GM23338 (cell line): ENCODE measurements around the gene PARVA. TPM values are rescaled to one million over a fixed set of nuclear protein-coding genes. Genes with fewer than 3 reads are reported as not detected.

ENCODE experiments used
- ATAC-seq: fragments of 200-7000 bp; cut with Tn5 transposase; 3 replicates; pipeline ENCODE4 v1.9.1; 2020
- DNase-seq: peaks from one replicate; pipeline ENCODE4 v3.0.0-alpha.2; 2015; ENCODE audit warnings: low spot score
- H2AFZ ChIP-seq: fragments of 200-600 bp; sonication (generic); 2 replicates; pipeline ENCODE4 v1.8.0; 2016; ENCODE audit warnings: antibody characterized with exemption, mild to moderate bottlenecking, moderate library complexity
- H3F3A ChIP-seq: fragments of 200-600 bp; sonication (generic); replicated peaks from 2 replicates; pipeline ENCODE4 v1.8.0; 2017; ENCODE audit warnings: antibody characterized with exemption, mixed run types, low read depth
- H3K27ac ChIP-seq: fragments of 200-600 bp; sonication (generic); 2 replicates; pipeline ENCODE4 v1.6.1; 2016; ENCODE audit warnings: low read depth
- H3K27me3 ChIP-seq: fragments of 200-600 bp; sonication (generic); 2 replicates; pipeline ENCODE4 v1.8.0; 2016; ENCODE audit warnings: mild to moderate bottlenecking, mixed run types, moderate library complexity; ENCODE audit not compliant: insufficient read depth
- H3K36me3 ChIP-seq: fragments of 200-600 bp; sonication (generic); 2 replicates; pipeline ENCODE4 v1.8.0; 2016; ENCODE audit warnings: mild to moderate bottlenecking; ENCODE audit not compliant: insufficient read depth
- H3K4me1 ChIP-seq: fragments of 200-600 bp; sonication (generic); 2 replicates; pipeline ENCODE4 v1.8.0; 2016; ENCODE audit warnings: mild to moderate bottlenecking, moderate library complexity; ENCODE audit not compliant: insufficient read depth
- H3K4me2 ChIP-seq: fragments of 200-600 bp; sonication (generic); 2 replicates; pipeline ENCODE4 v1.7.1; 2017; ENCODE audit warnings: mixed run types
- H3K4me3 ChIP-seq: fragments of 200-600 bp; sonication (generic); 2 replicates; pipeline ENCODE4 v1.6.1; 2016; ENCODE audit warnings: mixed run types
- H3K79me2 ChIP-seq: fragments of 200-600 bp; sonication (generic); replicated peaks from 2 replicates; pipeline ENCODE4 v1.8.0; 2017; ENCODE audit warnings: mild to moderate bottlenecking; ENCODE audit not compliant: insufficient read depth
- H3K9me2 ChIP-seq: fragments of 200-600 bp; sonication (generic); 2 replicates; pipeline ENCODE4 v1.8.0; 2017; ENCODE audit not compliant: insufficient read depth
- H4K20me1 ChIP-seq: fragments of 200-600 bp; sonication (generic); replicated peaks from 2 replicates; pipeline ENCODE4 v1.8.0; 2017; ENCODE audit warnings: mild to moderate bottlenecking; ENCODE audit not compliant: insufficient read depth
- H3K27ac Mint-ChIP-seq: 2 replicates; pipeline ENCODE4 v1.8.0; 2020; ENCODE audit warnings: inconsistent platforms, mild to moderate bottlenecking, moderate library complexity, mixed read lengths
- H3K27me3 Mint-ChIP-seq: 3 replicates; pipeline ENCODE4 v1.8.0; 2022; ENCODE audit warnings: low read depth, mild to moderate bottlenecking, moderate library complexity, mixed read lengths, inconsistent platforms; ENCODE audit not compliant: insufficient read depth, poor library complexity
- H3K36me3 Mint-ChIP-seq: 3 replicates; pipeline ENCODE4 v1.8.0; 2021; ENCODE audit warnings: low read depth, mild to moderate bottlenecking, inconsistent platforms, moderate library complexity, mixed read lengths
- H3K4me1 Mint-ChIP-seq: 3 replicates; pipeline ENCODE4 v1.8.0; 2020; ENCODE audit warnings: mild to moderate bottlenecking, inconsistent platforms, mixed read lengths
- H3K4me3 Mint-ChIP-seq: 3 replicates; pipeline ENCODE4 v1.8.0; 2021; ENCODE audit warnings: moderate library complexity, mild to moderate bottlenecking, inconsistent platforms, mixed read lengths
- H3K9me3 Mint-ChIP-seq: 3 replicates; pipeline ENCODE4 v1.8.0; 2020; ENCODE audit warnings: moderate library complexity, mild to moderate bottlenecking, inconsistent platforms, mixed read lengths
- CREB1 ChIP-seq: fragments of 250-450 bp; sonication (Bioruptor Pico); IDR thresholded peaks from 2 replicates; pipeline ENCODE4 v1.5.0; 2020; ENCODE audit warnings: low read depth, mild to moderate bottlenecking, moderate library complexity
- CTCF ChIP-seq, 2 experiments: fragments of 200-600 bp in 1 of 2; sonication (generic) in 1 of 2; conservative IDR thresholded peaks; 2 replicates each; pipeline versions ENCODE4 v1.5.1 to v1.6.1; 2016 to 2017; ENCODE audit warnings: antibody characterized with exemption in 2 of 2, low read depth in 2 of 2, mild to moderate bottlenecking in 2 of 2, moderate library complexity in 1 of 2
- EZH2phosphoT487 ChIP-seq: fragments of 200-600 bp; sonication (generic); IDR thresholded peaks from one replicate; pipeline ENCODE4 v1.8.1; 2018; ENCODE audit warnings: antibody characterized with exemption; ENCODE audit not compliant: unreplicated experiment
- JUNB ChIP-seq: IDR thresholded peaks from one replicate; pipeline ENCODE4 v1.6.1; 2016; ENCODE audit warnings: antibody characterized with exemption; ENCODE audit not compliant: unreplicated experiment
- REST ChIP-seq: IDR thresholded peaks from one replicate; pipeline ENCODE4 v1.6.1; 2018; ENCODE audit warnings: antibody characterized with exemption; ENCODE audit not compliant: unreplicated experiment
- ZNF462 ChIP-seq: fragments of 250-450 bp; sonication (Bioruptor Pico); IDR thresholded peaks from 2 replicates; pipeline ENCODE4 v1.5.0; 2020; ENCODE audit warnings: mild to moderate bottlenecking, moderate library complexity
- polyA plus RNA-seq: library from polyadenylated mRNA; unstranded; fragments of >200 nt; fragmentation: Nextera tagmentation; extraction: Ambion mirVana; gene quantifications from 2 replicates; pipeline ENCODE4 v1.2.1, GENCODE V29; 2016
- total RNA-seq: library from RNA; depleted of rRNA; stranded (reverse); fragments of >200 nt; shearing (Covaris generic); gene quantifications from 2 replicates; pipeline ENCODE4 v1.2.3, GENCODE V29; 2014

PARVA gene
- total and polyA plus RNA-seq, 2 experiments from 2014 or later, result 5.8 to 6.9 TPM

- TF ChIP-seq ZNF462 (CRISPR knock-in tag), result no peak
These were observed 82.0 kb downstream of the PARVA start (continued) for GRCh38 chr11:12459374-12459773.

DNA sequence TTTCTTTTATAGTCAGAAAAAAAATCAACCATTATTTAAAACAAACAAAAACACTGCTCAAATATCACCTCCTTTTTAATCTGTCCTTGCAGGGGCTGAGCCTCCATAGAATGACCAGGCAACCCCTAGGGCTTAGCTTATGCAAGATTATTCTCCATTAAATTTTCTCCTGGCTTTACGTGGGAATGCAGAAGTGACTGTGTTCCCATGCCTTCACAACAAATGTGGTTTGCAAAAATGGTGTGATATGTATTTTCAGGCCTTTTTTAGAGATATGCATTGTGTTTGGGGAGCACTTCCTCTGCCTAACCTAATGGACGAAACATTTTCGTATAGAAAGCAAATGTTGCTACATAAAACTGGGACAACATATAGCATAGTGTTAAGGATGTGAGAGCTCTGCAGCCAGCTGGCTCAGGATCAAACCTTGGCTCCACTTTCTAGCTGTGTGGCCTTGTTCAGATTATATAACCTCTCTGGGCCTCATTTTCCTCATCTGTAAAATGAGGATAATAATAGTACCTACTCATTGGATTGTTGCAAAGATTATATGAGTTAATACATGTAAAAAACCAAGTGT, 82.6 kb downstream of the PARVA start:
- Histone ChIP-seq H3K4me3 (no peak overlapping the region), H3K36me3 (no peaks in the 10 kb centered on the region), H3F3A (no peaks in the 10 kb centered on the region), H3K4me2 (no peak overlapping the region), H3K4me1 (no peaks in the 10 kb centered on the region), H3K27ac (no peak overlapping the region), H2AFZ (no peak overlapping the region), H4K20me1 (no peaks in the 10 kb centered on the region), H3K27me3 (no peaks in the 10 kb centered on the region), H3K9me2 (0 out of 2 replicates have a peak, but pooled peaks cover 5% of the 10 kb centered on the region), H3K79me2 (no peaks in the 10 kb centered on the region)
- ATAC-seq (no peak), DNase-seq (no peak)
- Mint-ChIP-seq H3K36me3 (peaks cover 4% of the 10 kb centered on the region; the same call in 2 of the 3 replicates), H3K9me3 (peaks cover 6% of the 10 kb centered on the region), H3K4me1 (no peaks in the 10 kb centered on the region), H3K27me3 (peaks cover 2% of the 10 kb centered on the region), H3K4me3 (no peak overlapping the region), H3K27ac (no peak overlapping the region)
- TF ChIP-seq REST (no peak), EZH2phosphoT487 (no peak), CREB1 (CRISPR knock-in tag) (no peak), JUNB (no peak), CTCF (conservative IDR thresholded peaks at IDR 0.05; ENCODE audit: low read depth in 2 of 2) (no peak)
